BJ (cell line): ENCODE data around the gene ERI3. TPM values are rescaled to one million over a fixed set of nuclear protein-coding genes. Genes with fewer than 3 reads are reported as not detected.

Source experiments
- CTCF ChIA-PET: fragments of 350-600 bp; formaldehyde crosslinking; extraction: SDS; loops from one replicate; lab custom pipeline; 2021; ENCODE audit warnings: antibody characterized with exemption, inconsistent platforms; lab: Yijun Ruan, JAX
- POLR2A ChIA-PET: fragments of 300-600 bp; sonication (Branson Sonifier 250); formaldehyde crosslinking; extraction: SDS; loops from one replicate; lab custom pipeline; 2021; ENCODE audit warnings: antibody characterized with exemption; lab: Charles Lee
- DNase-seq: peaks from one replicate; pipeline ENCODE4 v3.0.0-alpha.2; 2011; ENCODE audit warnings: low read depth
- H3K27me3 ChIP-seq: 2 replicates; pipeline ENCODE4 v1.6.0; 2011; ENCODE audit warnings: low read length; ENCODE audit not compliant: control insufficient read depth, insufficient read depth
- H3K36me3 ChIP-seq: 2 replicates; pipeline ENCODE4 v1.5.1; 2011; ENCODE audit warnings: low read length; ENCODE audit not compliant: control insufficient read depth, insufficient read depth
- H3K4me3 ChIP-seq: 2 replicates; pipeline ENCODE4 v1.5.1; 2011; ENCODE audit warnings: low read depth, mild to moderate bottlenecking, control low read depth, low read length
- CTCF ChIP-seq: IDR thresholded peaks from 2 replicates; pipeline ENCODE4 v1.5.1; 2011; ENCODE audit warnings: low read depth, mild to moderate bottlenecking, control low read depth, inconsistent platforms, low read length, moderate library complexity; ENCODE audit not compliant: insufficient read depth
- polyA plus RNA-seq: library from polyadenylated mRNA; depleted of rRNA; stranded (reverse); fragments of >200 nt; gene quantifications from 2 replicates; pipeline ENCODE4 v1.2.3, GENCODE V29; 2011

Gene ERI3
- polyA plus RNA-seq, 1 experiment: 75.4 TPM

- H3K27me3 ChIP-seq: no peaks in the 10 kb centered on the region
- no peak for TF ChIP-seq CTCF
- H3K4me3 ChIP-seq: no peak overlapping the region
- H3K36me3 ChIP-seq: no peaks in the 10 kb centered on the region
- ChIA-PET CTCF (interaction anchor here (0.6 to 1.9 kb wide), 3 partner anchors 12 to 131 kb away, joined by 3 to 5 read pairs (median 3); no protein-coding TSS in a partner anchor), POLR2A (interaction anchor here (0.6 kb wide), 1 partner anchor 192 kb away, joined by 3 read pairs; no protein-coding TSS in a partner anchor)
- no peak for DNase-seq
Observed at GRCh38 chr1:44348061-44348485, 7.0 kb downstream of the ERI3 start.

- Histone ChIP-seq H3K4me3 (no peak overlapping the region), H3K36me3 (no peaks in the 10 kb centered on the region), H3K27me3 (no peaks in the 10 kb centered on the region)
- peak; percentile 19 for DNase-seq
- ChIA-PET CTCF (interaction anchor here (1.0 to 1.9 kb wide), 2 partner anchors 11 to 130 kb away, joined by 3 to 5 read pairs; no protein-coding TSS in a partner anchor), POLR2A (no interaction called here)
- TF ChIP-seq CTCF: no peak
Observed at GRCh38 chr1:44347280-44347679, 7.8 kb downstream of the ERI3 start.

GRCh38 chr1:44346878-44347277 is 8.2 kb downstream of the ERI3 start:
- no peaks in the 10 kb centered on the region for H3K27me3 ChIP-seq
- DNase-seq: no peak
- no peak overlapping the region for H3K4me3 ChIP-seq
- H3K36me3 ChIP-seq: no peaks in the 10 kb centered on the region
- POLR2A ChIA-PET: no interaction called here
- CTCF ChIA-PET: interaction anchor here (1.0 to 1.9 kb wide), 3 partner anchors 11 to 130 kb away, joined by 3 to 5 read pairs (median 5); no protein-coding TSS in a partner anchor
- TF ChIP-seq CTCF: no peak

- Histone ChIP-seq H3K4me3 (no peak overlapping the region), H3K27me3 (no peaks in the 10 kb centered on the region), H3K36me3 (no peaks in the 10 kb centered on the region)
- ChIA-PET POLR2A (no interaction called here), CTCF (interaction anchor here (1.4 to 1.9 kb wide), 2 partner anchors 10 to 129 kb away, joined by 5 read pairs; no protein-coding TSS in a partner anchor)
- DNase-seq: no peak
- no peak for TF ChIP-seq CTCF
Observed at GRCh38 chr1:44346184-44346583, 8.9 kb downstream of the ERI3 start.

- Histone ChIP-seq H3K36me3 (no peaks in the 10 kb centered on the region), H3K4me3 (no peak overlapping the region), H3K27me3 (no peaks in the 10 kb centered on the region)
- CTCF ChIA-PET: interaction anchor here (1.4 kb wide), 1 partner anchor 128 kb away, joined by 5 read pairs; no protein-coding TSS in a partner anchor
- POLR2A ChIA-PET: no interaction called here
- no peak for DNase-seq
- no peak for TF ChIP-seq CTCF
Observed at GRCh38 chr1:44345187-44345775, 9.8 kb downstream of the ERI3 start.
